ENCODE results near the gene NRXN3. TPM values are rescaled to one million over a fixed set of nuclear protein-coding genes. Genes with fewer than 3 reads are reported as not detected.

The NRXN3 gene
- total and polyA plus RNA-seq, 2 of the 13 experiments (the other 11 are each of a cell fraction or from before 2014, with no cell fraction given) = 0.03 TPM; not detected in 1

- Histone ChIP-seq H3K9me3 (ENCODE audit: low read length) (peaks cover 16% of the 10 kb centered on the region), H3K4me1 (ENCODE audit: insufficient read depth, low read length) (no peaks in the 10 kb centered on the region), H2AFZ (ENCODE audit: low read length) (no peak overlapping the region), H3K4me2 (ENCODE audit: low read depth, low read length) (no peak overlapping the region), H4K20me1 (ENCODE audit: insufficient read depth, low read length) (no peaks in the 10 kb centered on the region), H3K27me3 (ENCODE audit: control insufficient read depth in 1 of 2, insufficient read depth in 2 of 2, low read length in 2 of 2) (no peaks in the 10 kb centered on the region), H3K9ac (ENCODE audit: insufficient read depth, low read depth, low read length) (no peak overlapping the region), H3K27ac (ENCODE audit: extremely low read length, insufficient read depth, low read length) (no peak overlapping the region), H3K4me3 (replicated peaks in 1 of 3; ENCODE audit: insufficient read depth in 1 of 3, low read depth in 2 of 3, low read length in 3 of 3) (no peak overlapping the region), H3K79me2 (ENCODE audit: insufficient read depth, low read length) (no peaks in the 10 kb centered on the region), H3K36me3 (replicated peaks in 1 of 2; ENCODE audit: control insufficient read depth in 1 of 2, insufficient read depth in 2 of 2, low read length in 2 of 2) (no peaks in the 10 kb centered on the region)
- FAIRE-seq (no peak), DNase-seq (ENCODE audit: low spot score) (no peak), ATAC-seq (no peak)
- in situ Hi-C loops (cut with HindIII; ENCODE audit: extremely low pct_ligation_motif_present, low pct_unique_long_range_greater_than_20kb) = no loop called here
- intact Hi-C loops (cut with micrococcal nuclease; ENCODE audit: unreplicated experiment) = no loop called here
- TF ChIP-seq MTA1 (CRISPR knock-in tag; IDR thresholded peaks at IDR 0.05; ENCODE audit: borderline replicate concordance) (no peak), DNMT1 (CRISPR knock-in tag; IDR thresholded peaks at IDR 0.05) (no peak), NFYC (CRISPR knock-in tag; IDR thresholded peaks at IDR 0.05) (no peak), KDM5B (CRISPR knock-in tag; IDR thresholded peaks at IDR 0.05; ENCODE audit: borderline replicate concordance) (no peak), BRCA1 (CRISPR knock-in tag; IDR thresholded peaks at IDR 0.05) (no peak), LCORL (IDR thresholded peaks at IDR 0.05) (no peak), LCORL (CRISPR knock-in tag; IDR thresholded peaks at IDR 0.05) (no peak), SALL2 (CRISPR knock-in tag; IDR thresholded peaks at IDR 0.05) (no peak), ZBTB37 (CRISPR knock-in tag; IDR thresholded peaks at IDR 0.05) (no peak), RARA (CRISPR knock-in tag; IDR thresholded peaks at IDR 0.05) (no peak), NR2F6 (IDR thresholded peaks at IDR 0.05) (no peak), NR2F6 (CRISPR knock-in tag; IDR thresholded peaks at IDR 0.05) (no peak), ZHX1 (CRISPR knock-in tag; IDR thresholded peaks at IDR 0.05; ENCODE audit: low read depth) (no peak), ZNF713 (CRISPR knock-in tag; IDR thresholded peaks at IDR 0.05) (no peak), ZNF337 (CRISPR knock-in tag; IDR thresholded peaks at IDR 0.05; ENCODE audit: borderline replicate concordance, low read depth) (no peak), HNF1A (IDR thresholded peaks at IDR 0.05; ENCODE audit: low read depth) (no peak), HNF1A (CRISPR knock-in tag; IDR thresholded peaks at IDR 0.05; ENCODE audit: borderline replicate concordance) (no peak)
- ChIA-PET CTCF (ENCODE audit: low intra/inter-chr PET ratio, low total read pairs) (no interaction called here), POLR2A (no interaction called here)
- BruUV-seq (replicated peaks) = no TSS peak
- 35% methylated on average over 7 of the region's 7 CpGs for WGBS (ENCODE audit: low lambda C conversion rate)
These were observed 873.2 kb downstream of the NRXN3 start for GRCh38 chr14:79043194-79043889.

All from HepG2 (cell line).